Ishikawa (cell line): ENCODE data around the gene METTL21A.
A peak's percentile ranks its signal among the peaks of the same experiment; 100 is the strongest.

Experiments
- CEBPB ChIP-seq: IDR thresholded peaks from 2 replicates; pipeline ENCODE4 v1.6.1; 2012
- CREB1 ChIP-seq: IDR thresholded peaks from 2 replicates; pipeline ENCODE4 v1.6.1; 2012; ENCODE audit warnings: low read depth
- EGR1 ChIP-seq: IDR thresholded peaks from 2 replicates; pipeline ENCODE4 v1.6.1; 2012
- EP300 ChIP-seq: IDR thresholded peaks from 2 replicates; pipeline ENCODE4 v1.6.1; 2012; ENCODE audit warnings: borderline replicate concordance
- FOXM1 ChIP-seq: IDR thresholded peaks from 2 replicates; pipeline ENCODE4 v1.6.1; 2012; ENCODE audit warnings: low read depth, borderline replicate concordance
- MAX ChIP-seq: IDR thresholded peaks from 2 replicates; pipeline ENCODE4 v1.6.1; 2012
- NFIC ChIP-seq: IDR thresholded peaks from 2 replicates; pipeline ENCODE4 v1.6.1; 2012
- RAD21 ChIP-seq: IDR thresholded peaks from 2 replicates; pipeline ENCODE4 v1.6.1; 2012; ENCODE audit warnings: low read depth
- REST ChIP-seq: IDR thresholded peaks from 2 replicates; pipeline ENCODE4 v1.6.1; 2012; ENCODE audit warnings: low read depth, mild to moderate bottlenecking
- TAF1 ChIP-seq: IDR thresholded peaks from 2 replicates; pipeline ENCODE4 v1.6.1; 2012; ENCODE audit warnings: low read depth, mild to moderate bottlenecking
- TCF12 ChIP-seq: IDR thresholded peaks from 2 replicates; pipeline ENCODE4 v1.6.1; 2012; ENCODE audit warnings: low read depth
- TEAD4 ChIP-seq: IDR thresholded peaks from 2 replicates; pipeline ENCODE4 v1.6.1; 2012
- USF1 ChIP-seq: IDR thresholded peaks from 2 replicates; pipeline ENCODE4 v1.6.1; 2012
- YY1 ChIP-seq: IDR thresholded peaks from 2 replicates; pipeline ENCODE4 v1.6.1; 2012; ENCODE audit warnings: low read depth
- ZBTB7A ChIP-seq: IDR thresholded peaks from 2 replicates; pipeline ENCODE4 v1.6.1; 2012; ENCODE audit warnings: low read depth

Gene METTL21A

DNA sequence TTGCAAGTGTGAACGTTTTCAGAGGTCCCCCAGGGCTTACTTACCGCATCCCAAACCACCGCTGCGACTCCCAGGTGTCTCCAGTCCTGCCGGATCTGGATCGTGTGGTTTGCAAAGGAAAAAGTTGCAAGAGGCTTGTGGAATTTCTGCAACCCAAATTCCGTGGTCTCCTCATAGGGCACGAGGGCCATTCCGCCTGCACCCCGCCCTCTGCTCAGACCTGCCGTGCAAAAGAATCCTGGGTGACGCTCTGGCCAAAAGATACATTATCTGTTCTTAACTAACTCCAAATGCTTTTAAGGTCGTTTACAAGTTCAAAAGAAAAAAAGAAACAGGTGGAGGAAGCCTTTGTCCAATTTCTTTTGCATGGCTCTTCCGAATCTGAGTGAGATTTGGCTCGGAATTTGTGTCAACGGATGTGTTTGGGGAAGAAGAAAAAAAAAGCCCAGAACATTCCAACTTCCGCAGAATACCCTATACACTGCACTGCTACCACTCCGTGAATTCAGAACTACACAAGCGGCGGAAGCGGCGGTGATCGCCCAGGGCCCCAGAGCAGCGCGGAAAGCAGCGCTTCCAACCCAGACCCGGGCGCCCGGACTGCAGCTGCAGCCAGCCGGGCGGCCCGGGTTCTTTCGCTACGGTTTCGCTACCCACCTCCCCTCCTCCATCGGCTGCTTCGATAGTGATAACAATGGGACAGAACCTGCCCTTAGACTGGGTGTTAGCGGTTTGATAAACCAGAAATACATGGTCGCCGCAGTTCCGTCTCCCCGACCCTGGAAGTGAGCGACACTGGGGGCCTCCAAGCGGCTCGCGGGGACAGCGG lies 795 bp downstream of the METTL21A start:
- TF ChIP-seq YY1 (no peak), MAX (no peak), CEBPB (no peak), RAD21 (no peak), TEAD4 (peak; percentile 41), REST (no peak), NFIC (no peak; the same call in 1 of the 2 replicates), TCF12 (peak; percentile 21; the same call in 1 of the 2 replicates), EGR1 (no peak), CREB1 (no peak), FOXM1 (no peak), ZBTB7A (no peak)

DNA sequence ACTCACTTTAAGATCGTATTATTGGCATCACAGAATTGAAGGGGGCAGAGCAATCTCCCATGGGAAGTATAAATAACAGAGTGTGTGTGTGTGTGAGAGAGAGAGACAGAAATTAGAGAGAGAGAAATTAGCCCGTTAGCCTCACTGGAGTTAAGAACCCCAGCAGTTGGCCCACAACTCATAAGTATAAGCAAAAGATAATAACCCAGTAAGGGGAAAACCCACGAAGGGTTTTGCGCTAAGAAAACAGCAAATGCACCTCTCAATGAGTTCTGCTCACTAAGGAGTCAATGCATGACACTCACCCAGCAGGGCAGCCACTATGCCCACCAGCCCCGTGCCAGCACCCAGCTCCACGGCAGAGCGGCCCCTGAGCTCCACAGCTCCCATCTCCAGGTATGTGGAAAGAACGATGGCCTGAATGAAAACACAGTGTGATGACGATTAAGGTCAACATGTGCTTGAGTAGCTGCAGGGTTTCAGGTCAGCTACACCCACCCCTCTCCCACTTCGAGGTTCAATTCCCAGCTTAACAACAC lies 3.6 kb downstream of the METTL21A start:
- TF ChIP-seq YY1, result no peak

- no peak for TF ChIP-seq NFIC
- no peak for TF ChIP-seq TAF1
- no peak for TF ChIP-seq USF1
- TF ChIP-seq EP300, result no peak
- no peak for TF ChIP-seq MAX
- TF ChIP-seq REST, result no peak
- no peak for TF ChIP-seq EGR1
- no peak for TF ChIP-seq FOXM1
- TF ChIP-seq CREB1, result no peak
- TF ChIP-seq YY1, result no peak
- TF ChIP-seq TCF12, result no peak
- TF ChIP-seq TEAD4, result no peak
- TF ChIP-seq ZBTB7A, result no peak
- no peak for TF ChIP-seq RAD21
- TF ChIP-seq CEBPB, result no peak
Measured at GRCh38 chr2:207619764-207620203, 5.4 kb downstream of the METTL21A start.

DNA sequence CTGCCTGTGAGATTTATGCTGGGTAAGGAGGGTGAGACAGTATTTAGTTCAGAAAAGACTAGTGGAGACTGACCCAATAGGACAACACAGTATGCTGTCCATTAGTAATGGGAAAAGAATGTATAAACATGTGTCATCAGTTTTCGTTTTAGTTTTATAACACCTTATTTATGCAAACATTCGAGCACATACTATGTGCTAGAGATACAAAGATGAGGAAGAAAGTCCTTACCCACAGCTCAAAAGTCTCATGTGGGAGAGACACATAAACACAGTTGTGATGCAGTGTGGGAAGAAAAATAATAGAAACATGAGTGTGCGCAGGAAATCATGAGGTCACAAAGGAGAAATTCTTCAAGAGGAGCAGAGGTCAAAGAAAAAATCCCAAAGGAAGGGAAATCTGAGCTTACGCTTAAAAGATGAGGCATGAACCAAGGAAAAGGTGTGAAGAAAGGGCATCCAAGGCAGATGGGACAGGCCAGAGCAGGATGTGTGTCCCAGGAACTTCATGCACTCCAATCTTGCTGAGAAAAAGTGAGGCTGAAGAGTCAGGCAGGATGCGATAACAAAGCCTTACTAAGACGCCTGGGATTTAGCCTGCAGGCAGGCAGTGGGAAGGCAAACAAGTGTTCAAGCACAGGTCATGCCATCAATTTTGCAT lies 8.1 kb downstream of the METTL21A start:
- TF ChIP-seq YY1 (no peak), CEBPB (no peak), EGR1 (no peak), TAF1 (no peak), TEAD4 (no peak), USF1 (no peak), NFIC (no peak), TCF12 (no peak), RAD21 (no peak), EP300 (no peak), ZBTB7A (no peak), REST (no peak), CREB1 (no peak), MAX (no peak), FOXM1 (no peak)
